Osteoblast (primary cell): ENCODE results near the gene LSM14A. TPM values are rescaled to one million over a fixed set of nuclear protein-coding genes. Genes with fewer than 3 reads are reported as not detected.

Experiments used
- DNase-seq: peaks from one replicate; pipeline ENCODE4 v3.0.0; 2011; ENCODE audit warnings: low spot score, mixed read lengths; ENCODE audit not compliant: insufficient read length; ENCODE audit errors: missing footprints
- H2AFZ ChIP-seq: 2 replicates; pipeline ENCODE4 v1.6.0; 2011; ENCODE audit warnings: mild to moderate bottlenecking, low read length
- H3K27ac ChIP-seq: 2 replicates; pipeline ENCODE4 v1.5.1; 2011; ENCODE audit warnings: mild to moderate bottlenecking, low read depth, low read length, moderate library complexity
- H3K27me3 ChIP-seq: 2 replicates; pipeline ENCODE4 v1.6.0; 2012; ENCODE audit warnings: mild to moderate bottlenecking, control low read depth, inconsistent platforms, low read length, moderate library complexity; ENCODE audit not compliant: insufficient read depth
- H3K36me3 ChIP-seq: 2 replicates; pipeline ENCODE4 v1.5.1; 2011; ENCODE audit warnings: mild to moderate bottlenecking, low read length, control low read depth, moderate library complexity; ENCODE audit not compliant: insufficient read depth
- H3K4me1 ChIP-seq: 2 replicates; pipeline ENCODE4 v1.5.1; 2011; ENCODE audit warnings: mild to moderate bottlenecking, low read length, control low read depth, moderate library complexity; ENCODE audit not compliant: insufficient read depth
- H3K4me2 ChIP-seq: 2 replicates; pipeline ENCODE4 v1.6.0; 2011; ENCODE audit warnings: mild to moderate bottlenecking, low read length; ENCODE audit not compliant: insufficient read depth
- H3K4me3 ChIP-seq: fragments of 200-600 bp; sonication (generic); 3 replicates; pipeline ENCODE4 v1.5.1; 2012; ENCODE audit warnings: mild to moderate bottlenecking, low read length, inconsistent platforms; ENCODE audit not compliant: insufficient read depth
- H3K79me2 ChIP-seq: 2 replicates; pipeline ENCODE4 v1.6.0; 2012; ENCODE audit warnings: mild to moderate bottlenecking, low read length, control low read depth, inconsistent platforms; ENCODE audit not compliant: insufficient read depth
- H3K9me3 ChIP-seq: 2 replicates; pipeline ENCODE4 v1.5.1; 2011; ENCODE audit warnings: low read depth, low read length, control low read depth
- H4K20me1 ChIP-seq: 2 replicates; pipeline ENCODE4 v1.6.0; 2012; ENCODE audit warnings: mild to moderate bottlenecking, low read length, control low read depth; ENCODE audit not compliant: insufficient read depth
- CTCF ChIP-seq: IDR thresholded peaks from 2 replicates; pipeline ENCODE4 v1.5.1; 2011; ENCODE audit warnings: mild to moderate bottlenecking, low read depth, low read length, moderate library complexity; ENCODE audit errors: extremely low read depth
- total RNA-seq: library from RNA; depleted of rRNA; stranded (reverse); fragments of >200 nt; gene quantifications from 2 replicates; pipeline ENCODE4 v1.2.3, GENCODE V29; 2012

Gene LSM14A
- total RNA-seq, 1 donor = 85.8 TPM

DNA sequence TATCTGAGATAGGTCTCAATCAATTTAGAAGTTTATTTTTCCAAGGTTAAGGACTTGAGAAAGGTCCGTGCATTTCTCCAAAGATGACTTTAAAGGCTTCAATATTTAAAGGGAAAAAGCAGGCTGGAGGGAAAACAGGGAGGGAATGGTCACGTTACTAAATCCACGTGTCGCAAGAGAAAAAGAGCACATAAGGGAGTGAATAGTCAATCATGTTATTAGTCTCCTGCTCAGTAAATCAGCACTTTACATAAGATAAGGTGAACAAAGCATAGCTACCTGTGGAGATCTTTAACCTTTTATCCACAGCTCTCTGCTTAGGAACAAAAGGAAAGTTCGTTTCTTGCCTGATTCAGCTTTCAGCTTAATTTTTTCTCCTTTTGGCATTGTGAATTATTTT, 31.3 kb upstream of the LSM14A start:
- Histone ChIP-seq H3K4me3 (no peak overlapping the region), H3K4me2 (no peak overlapping the region), H2AFZ (no peak overlapping the region), H3K79me2 (no peaks in the 10 kb centered on the region), H3K9me3 (no peaks in the 10 kb centered on the region), H3K36me3 (no peaks in the 10 kb centered on the region), H3K27ac (no peak overlapping the region), H4K20me1 (no peaks in the 10 kb centered on the region), H3K4me1 (no peaks in the 10 kb centered on the region), H3K27me3 (no peaks in the 10 kb centered on the region)
- no peak for TF ChIP-seq CTCF
- no peak for DNase-seq

DNA sequence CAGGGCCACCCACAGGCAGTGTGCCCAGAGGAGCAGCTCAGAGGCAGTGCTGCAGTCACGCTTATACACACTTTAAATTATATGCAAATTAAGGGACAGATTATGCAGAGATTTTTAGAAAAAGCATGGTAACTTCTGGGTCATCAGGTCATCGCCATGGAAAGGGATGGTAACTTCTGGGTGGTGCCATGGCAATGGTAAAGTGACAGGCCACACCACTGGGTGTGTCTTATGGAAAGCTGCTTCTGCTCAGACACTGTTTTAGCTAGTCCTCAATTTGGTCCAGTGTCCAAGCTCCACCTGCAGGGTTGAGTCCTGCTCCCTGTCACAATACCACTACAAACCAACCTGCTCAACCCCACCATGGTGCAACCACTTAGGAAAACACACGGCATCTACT, 29.9 kb upstream of the LSM14A start:
- Histone ChIP-seq H3K4me2 (no peak overlapping the region), H3K36me3 (no peaks in the 10 kb centered on the region), H3K4me3 (no peak overlapping the region), H2AFZ (no peak overlapping the region), H4K20me1 (no peaks in the 10 kb centered on the region), H3K27me3 (no peaks in the 10 kb centered on the region), H3K79me2 (no peaks in the 10 kb centered on the region), H3K27ac (no peak overlapping the region), H3K9me3 (no peaks in the 10 kb centered on the region), H3K4me1 (no peaks in the 10 kb centered on the region)
- TF ChIP-seq CTCF = no peak
- DNase-seq = no peak

- H3K4me2 ChIP-seq = no peak overlapping the region
- no peaks in the 10 kb centered on the region for H3K79me2 ChIP-seq
- H2AFZ ChIP-seq = no peak overlapping the region
- no peaks in the 10 kb centered on the region for H3K36me3 ChIP-seq
- no peak for DNase-seq
- H3K4me1 ChIP-seq = no peaks in the 10 kb centered on the region
- H3K27ac ChIP-seq = no peak overlapping the region
- no peaks in the 10 kb centered on the region for H4K20me1 ChIP-seq
- no peaks in the 10 kb centered on the region for H3K9me3 ChIP-seq
- no peak overlapping the region for H3K4me3 ChIP-seq
- H3K27me3 ChIP-seq = no peaks in the 10 kb centered on the region
- TF ChIP-seq CTCF = peak; percentile 91
Measured at GRCh38 chr19:34145741-34146202, 26.5 kb upstream of the LSM14A start.

GRCh38 chr19:34148658-34149185, 23.6 kb upstream of the LSM14A start:
- no peak overlapping the region for H3K4me3 ChIP-seq
- no peaks in the 10 kb centered on the region for H3K27me3 ChIP-seq
- DNase-seq = no peak
- H3K4me2 ChIP-seq = no peak overlapping the region
- no peaks in the 10 kb centered on the region for H4K20me1 ChIP-seq
- no peaks in the 10 kb centered on the region for H3K4me1 ChIP-seq
- no peaks in the 10 kb centered on the region for H3K79me2 ChIP-seq
- no peak overlapping the region for H2AFZ ChIP-seq
- TF ChIP-seq CTCF = no peak
- H3K9me3 ChIP-seq = no peaks in the 10 kb centered on the region
- H3K27ac ChIP-seq = no peak overlapping the region
- H3K36me3 ChIP-seq = no peaks in the 10 kb centered on the region
